H1 (cell line): ENCODE results near the gene HSF2. TPM values are rescaled to one million over a fixed set of nuclear protein-coding genes. Genes with fewer than 3 reads are reported as not detected.

Source experiments
- CTCF ChIA-PET: fragments of 300-600 bp; sonication (Branson Sonifier 250); formaldehyde crosslinking; loops from one replicate; lab custom pipeline; 2021; ENCODE audit not compliant: partially characterized antibody; lab: Charles Lee
- POLR2A ChIA-PET: fragments of 300-600 bp; sonication (Branson Sonifier 250); formaldehyde crosslinking; loops from one replicate; lab custom pipeline; 2021; ENCODE audit warnings: inconsistent platforms; ENCODE audit not compliant: partially characterized antibody; lab: Charles Lee
- DNase-seq, 2 experiments: peaks; one replicate each; pipeline versions ENCODE4 v3.0.0 to v3.0.0-alpha.2; 2010 to 2022; ENCODE audit warnings: low spot score in 2 of 2, low read depth in 1 of 2, mixed read lengths in 1 of 2
- FAIRE-seq: peaks from 2 replicates; lab custom pipeline; 2011; peaks lifted over from hg19 to GRCh38; lab: Jason Lieb, UNC
- H2AFZ ChIP-seq: 2 replicates; pipeline ENCODE4 v1.8.1; 2012; ENCODE audit warnings: low read length, inconsistent platforms
- H2AK5ac ChIP-seq: 2 replicates; pipeline ENCODE4 v1.6.1; 2013; ENCODE audit warnings: low read depth, low read length
- H2BK120ac ChIP-seq: replicated peaks from 2 replicates; pipeline ENCODE3; 2013; ENCODE audit warnings: low read depth, low read length, inconsistent platforms
- H2BK12ac ChIP-seq: 2 replicates; pipeline ENCODE4 v1.6.1; 2013; ENCODE audit warnings: low read depth, low read length
- H2BK15ac ChIP-seq: 2 replicates; pipeline ENCODE4 v1.6.1; 2013; ENCODE audit warnings: low read length
- H2BK20ac ChIP-seq: 2 replicates; pipeline ENCODE4 v1.6.1; 2013; ENCODE audit warnings: low read length
- H2BK5ac ChIP-seq: 2 replicates; pipeline ENCODE4 v1.6.1; 2013; ENCODE audit warnings: low read depth, low read length
- H3K14ac ChIP-seq: 2 replicates; pipeline ENCODE4 v1.6.1; 2013; ENCODE audit warnings: inconsistent platforms; ENCODE audit not compliant: insufficient read length
- H3K18ac ChIP-seq: 2 replicates; pipeline ENCODE4 v1.6.1; 2013; ENCODE audit warnings: low read length; ENCODE audit errors: extremely low read depth
- H3K23ac ChIP-seq: 2 replicates; pipeline ENCODE4 v1.6.1; 2013; ENCODE audit warnings: inconsistent platforms; ENCODE audit not compliant: insufficient read length
- H3K23me2 ChIP-seq: 2 replicates; pipeline ENCODE4 v1.6.1; 2013; ENCODE audit warnings: low read depth, low read length
- H3K27ac ChIP-seq: 2 replicates; pipeline ENCODE4 v1.6.1; 2011; ENCODE audit warnings: low read depth, low read length, inconsistent platforms
- H3K27me3 ChIP-seq, 4 experiments: replicated peaks in 1 of 4; 1 replicate in 1 of 4; 2 replicates in 3 of 4; pipeline versions ENCODE4 v1.6.1 to v1.8.1; 2011 to 2013; ENCODE audit warnings: low read length in 3 of 4, mild to moderate bottlenecking in 3 of 4, inconsistent platforms in 2 of 4, mixed read lengths in 2 of 4, moderate library complexity in 1 of 4; ENCODE audit not compliant: control insufficient read depth in 3 of 4, insufficient read depth in 3 of 4; ENCODE audit errors: extremely low read depth in 1 of 4
- H3K36me3 ChIP-seq, 4 experiments: 2 replicates each; pipeline versions ENCODE4 v1.6.1 to v1.8.1; 2011 to 2013; ENCODE audit warnings: mild to moderate bottlenecking in 4 of 4, low read length in 3 of 4, moderate library complexity in 2 of 4, control low read depth in 1 of 4, inconsistent platforms in 1 of 4; ENCODE audit not compliant: insufficient read depth in 4 of 4, control insufficient read depth in 2 of 4
- H3K4ac ChIP-seq: replicated peaks from 2 replicates; pipeline ENCODE3; 2013; ENCODE audit warnings: low read length, low read depth, mixed read lengths, inconsistent platforms; ENCODE audit not compliant: insufficient read length
- H3K4me1 ChIP-seq, 4 experiments: replicated peaks in 1 of 4; 1 replicate in 1 of 4; 2 replicates in 3 of 4; pipeline versions ENCODE4 v1.6.1 to v1.8.1; 2011 to 2013; ENCODE audit warnings: low read length in 3 of 4, inconsistent platforms in 2 of 4, mixed read lengths in 1 of 4; ENCODE audit not compliant: insufficient read depth in 4 of 4, control insufficient read depth in 3 of 4
- H3K4me2 ChIP-seq, 2 experiments: 2 replicates each; pipeline versions ENCODE4 v1.6.1 to v1.8.1; 2011 to 2013; ENCODE audit warnings: low read depth in 2 of 2, low read length in 2 of 2, control low read depth in 1 of 2, inconsistent platforms in 1 of 2, mild to moderate bottlenecking in 1 of 2; ENCODE audit not compliant: insufficient read depth in 1 of 2
- H3K4me3 ChIP-seq, 4 experiments: fragments of 200-600, 300-600 bp in 1 of 4; sonication (generic), shearing (Covaris generic), sonication (Bioruptor Twin) in 1 of 4; 2 replicates each; pipeline versions ENCODE4 v1.5.1 to v1.8.1; 2011 to 2016; ENCODE audit warnings: low read length in 4 of 4, low read depth in 3 of 4, control low read depth in 2 of 4, inconsistent platforms in 2 of 4, mild to moderate bottlenecking in 2 of 4, mixed read lengths in 1 of 4, moderate library complexity in 1 of 4; ENCODE audit not compliant: insufficient read depth in 2 of 4; ENCODE audit errors: extremely low read depth in 1 of 4
- H3K56ac ChIP-seq: replicated peaks from 2 replicates; pipeline ENCODE3; 2013; ENCODE audit warnings: low read depth, mild to moderate bottlenecking, mixed read lengths, low read length, inconsistent platforms; ENCODE audit not compliant: insufficient read length
- H3K79me1 ChIP-seq: 2 replicates; pipeline ENCODE4 v1.6.1; 2013; ENCODE audit warnings: low read depth, low read length, control low read depth
- H3K79me2 ChIP-seq, 2 experiments: 2 replicates each; pipeline versions ENCODE4 v1.6.1 to v1.8.1; 2012 to 2013; ENCODE audit warnings: low read length in 2 of 2, mild to moderate bottlenecking in 2 of 2, inconsistent platforms in 1 of 2; ENCODE audit not compliant: insufficient read depth in 2 of 2, control insufficient read depth in 1 of 2
- H3K9ac ChIP-seq, 4 experiments: replicated peaks in 1 of 4; 1 replicate in 1 of 4; 2 replicates in 3 of 4; pipeline versions ENCODE4 v1.6.1 to v1.8.1; 2011 to 2013; ENCODE audit warnings: low read depth in 3 of 4, low read length in 3 of 4, control low read depth in 2 of 4, mild to moderate bottlenecking in 2 of 4, moderate library complexity in 2 of 4, inconsistent platforms in 1 of 4; ENCODE audit errors: extremely low read depth in 1 of 4
- H3K9me3 ChIP-seq, 2 experiments: 2 replicates each; pipeline versions ENCODE4 v1.6.1 to v1.8.1; 2012 to 2013; ENCODE audit warnings: mild to moderate bottlenecking in 2 of 2, moderate library complexity in 2 of 2, control low read depth in 1 of 2, inconsistent platforms in 1 of 2, low read depth in 1 of 2, low read length in 1 of 2, mixed read lengths in 1 of 2; ENCODE audit not compliant: insufficient read depth in 2 of 2
- H4K20me1 ChIP-seq, 2 experiments: replicated peaks in 1 of 2; 2 replicates each; pipeline versions ENCODE3 to v1.8.1; 2011 to 2013; ENCODE audit warnings: inconsistent platforms in 2 of 2, low read length in 2 of 2, mild to moderate bottlenecking in 1 of 2; ENCODE audit not compliant: insufficient read depth in 2 of 2, control insufficient read depth in 1 of 2
- H4K5ac ChIP-seq: 2 replicates; pipeline ENCODE4 v1.6.1; 2013; ENCODE audit warnings: low read length, low read depth, mixed read lengths, inconsistent platforms; ENCODE audit not compliant: insufficient read length
- H4K8ac ChIP-seq: 2 replicates; pipeline ENCODE4 v1.8.0; 2013; ENCODE audit warnings: mild to moderate bottlenecking, moderate library complexity, low read length, inconsistent platforms; ENCODE audit not compliant: insufficient read depth; ENCODE audit errors: extremely low read depth
- H4K91ac ChIP-seq: replicated peaks from 2 replicates; pipeline ENCODE3; 2013; ENCODE audit warnings: low read length, mixed read lengths, inconsistent platforms; ENCODE audit not compliant: insufficient read length
- MAFK ChIP-seq: IDR thresholded peaks from 2 replicates; pipeline ENCODE4 v1.6.1; 2012; ENCODE audit warnings: low read depth, mild to moderate bottlenecking, improper control_type of control experiment, low read length
- RAD21 ChIP-seq, 2 experiments: IDR thresholded peaks in 1 of 2; conservative IDR thresholded peaks in 1 of 2; 2 replicates each; pipeline ENCODE4 v1.6.1; 2011; ENCODE audit warnings: low read depth in 2 of 2, low read length in 2 of 2, improper control_type of control experiment in 1 of 2, inconsistent platforms in 1 of 2, mild to moderate bottlenecking in 1 of 2, moderate library complexity in 1 of 2
- polyA plus RNA-seq, 7 experiments: library from polyadenylated mRNA; depleted of rRNA in 3 of 7; stranded (reverse) in 5 of 7; unstranded in 2 of 7; fragments of >200 nt in 5 of 7; fragments of 200-250 nt in 2 of 7; gene quantifications; 1 replicate in 5 of 7; 2 replicates in 1 of 7; 4 replicates in 1 of 7; pipeline versions ENCODE4 v1.2.1 to v1.2.3, GENCODE V29; 2011 to 2013; ENCODE audit warnings: missing spikeins in 2 of 7, mixed read lengths in 2 of 7
- total RNA-seq: library from RNA; stranded (reverse); fragmentation: NEBNext Ultra II Directional; extraction: Animal tissue kit (Norgen Biotek cat#: 25700); gene quantifications from 2 replicates; pipeline ENCODE4 v1.2.1, GENCODE V29; 2021
- TF ChIP-seq, protein P1 (sequence below), 3 experiments: IDR thresholded peaks; 1 replicate in 2 of 3; 2 replicates in 1 of 3; pipeline versions ENCODE4 v1.5.1 to v1.6.1; 2011; ENCODE audit warnings: low read length in 3 of 3, mild to moderate bottlenecking in 3 of 3, inconsistent platforms in 2 of 3, low read depth in 1 of 3, moderate library complexity in 1 of 3; ENCODE audit not compliant: insufficient read depth in 1 of 3; ENCODE audit errors: control extremely low read depth in 1 of 3
- TF ChIP-seq, protein P2 (sequence below): IDR thresholded peaks from 2 replicates; pipeline ENCODE4 v1.6.1; 2011; ENCODE audit warnings: low read depth, mild to moderate bottlenecking, low read length; ENCODE audit not compliant: insufficient read depth

HSF2 gene
- total and polyA plus RNA-seq, 2 of the 8 experiments (the other 6 are each of a cell fraction or from before 2014, with no cell fraction given) = 16.3 to 18.3 TPM

DNA sequence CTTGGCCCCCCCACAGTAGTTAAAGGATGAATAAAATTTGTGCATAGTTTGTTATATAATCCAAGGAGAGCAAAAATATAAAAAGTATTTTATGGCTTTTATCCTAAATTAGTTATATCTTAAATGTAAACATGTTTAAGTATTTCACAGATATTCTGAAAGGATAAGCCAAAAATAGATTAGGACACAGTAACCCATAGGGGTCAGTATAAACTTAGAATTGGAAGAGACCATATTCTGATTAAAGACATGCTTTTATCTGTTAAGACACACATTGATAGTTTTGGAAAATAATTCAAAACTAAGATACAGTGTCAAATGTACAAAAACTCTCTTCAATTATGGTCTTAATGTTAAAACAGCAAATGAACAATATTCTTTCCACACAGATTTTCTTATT is 76.7 kb downstream of the HSF2 start:
- Histone ChIP-seq H3K36me3 (no peaks in the 10 kb centered on the region), H3K4me2 (no peak overlapping the region), H3K14ac (no peak overlapping the region), H3K79me2 (peaks cover 0 to 5% of the 10 kb centered on the region in 2 experiments; a peak in 2 of 4 replicates), H2BK5ac (no peak overlapping the region), H2AFZ (no peak overlapping the region), H3K4me1 (no peaks in the 10 kb centered on the region), H2BK12ac (no peak overlapping the region), H4K5ac (no peak overlapping the region), H3K9ac (no peak overlapping the region), H3K23ac (no peak overlapping the region), H3K27me3 (no peaks in the 10 kb centered on the region), H4K91ac (no peak overlapping the region), H2BK20ac (no peak overlapping the region), H4K8ac (no peak overlapping the region), H3K18ac (no peak overlapping the region), H4K20me1 (no peaks in the 10 kb centered on the region), H3K4ac (no peak overlapping the region), H3K27ac (no peak overlapping the region), H2AK5ac (no peak overlapping the region), H3K9me3 (no peaks in the 10 kb centered on the region), H3K4me3 (no peak overlapping the region), H2BK15ac (no peak overlapping the region), H3K23me2 (peaks cover 4% of the 10 kb centered on the region), H2BK120ac (no peak overlapping the region), H3K56ac (no peak overlapping the region), H3K79me1 (no peaks in the 10 kb centered on the region; the same call in 1 of the 2 replicates)
- no peak for DNase-seq
- POLR2A ChIA-PET = no interaction called here
- CTCF ChIA-PET = interaction anchor here (0.6 to 4.1 kb wide), 6 partner anchors 16 to 252 kb away, joined by 3 to 17 read pairs (median 6); no protein-coding TSS in a partner anchor
- FAIRE-seq = no peak
- TF ChIP-seq, protein P1, sequence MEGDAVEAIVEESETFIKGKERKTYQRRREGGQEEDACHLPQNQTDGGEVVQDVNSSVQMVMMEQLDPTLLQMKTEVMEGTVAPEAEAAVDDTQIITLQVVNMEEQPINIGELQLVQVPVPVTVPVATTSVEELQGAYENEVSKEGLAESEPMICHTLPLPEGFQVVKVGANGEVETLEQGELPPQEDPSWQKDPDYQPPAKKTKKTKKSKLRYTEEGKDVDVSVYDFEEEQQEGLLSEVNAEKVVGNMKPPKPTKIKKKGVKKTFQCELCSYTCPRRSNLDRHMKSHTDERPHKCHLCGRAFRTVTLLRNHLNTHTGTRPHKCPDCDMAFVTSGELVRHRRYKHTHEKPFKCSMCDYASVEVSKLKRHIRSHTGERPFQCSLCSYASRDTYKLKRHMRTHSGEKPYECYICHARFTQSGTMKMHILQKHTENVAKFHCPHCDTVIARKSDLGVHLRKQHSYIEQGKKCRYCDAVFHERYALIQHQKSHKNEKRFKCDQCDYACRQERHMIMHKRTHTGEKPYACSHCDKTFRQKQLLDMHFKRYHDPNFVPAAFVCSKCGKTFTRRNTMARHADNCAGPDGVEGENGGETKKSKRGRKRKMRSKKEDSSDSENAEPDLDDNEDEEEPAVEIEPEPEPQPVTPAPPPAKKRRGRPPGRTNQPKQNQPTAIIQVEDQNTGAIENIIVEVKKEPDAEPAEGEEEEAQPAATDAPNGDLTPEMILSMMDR (IDR thresholded peaks at IDR 0.05; ENCODE audit: control extremely low read depth in 1 of 3, insufficient read depth in 1 of 3, low read depth in 1 of 3, low read length in 3 of 3) = peak in 2 of 3 experiments; percentile 16 to 32; a peak in 2 of 4 replicates
- TF ChIP-seq, protein P2, sequence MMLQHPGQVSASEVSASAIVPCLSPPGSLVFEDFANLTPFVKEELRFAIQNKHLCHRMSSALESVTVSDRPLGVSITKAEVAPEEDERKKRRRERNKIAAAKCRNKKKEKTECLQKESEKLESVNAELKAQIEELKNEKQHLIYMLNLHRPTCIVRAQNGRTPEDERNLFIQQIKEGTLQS = no peak
- TF ChIP-seq MAFK (no peak), RAD21 (IDR thresholded peaks at IDR 0.05 in 1 of 2, conservative IDR thresholded peaks at IDR 0.05 in 1 of 2; ENCODE audit: low read depth in 2 of 2, low read length in 2 of 2) (peak in 1 of 2 experiments; percentile 53; a peak in 3 of 4 replicates)
